RWPE2 (cell line): Measurements from ENCODE around the gene PLAC1.

Experiments used
- ATAC-seq: fragments of 200-7000 bp; cut with Tn5 transposase; 3 replicates; pipeline ENCODE4 v1.9.1; 2021; ENCODE audit warnings: low read depth
- DNase-seq: peaks from one replicate; pipeline ENCODE4 v3.0.0-alpha.2; 2020; ENCODE audit warnings: low spot score
- H3K27ac ChIP-seq: fragments of 450-650 bp; 2 replicates; pipeline ENCODE4 v1.5.1; 2017; ENCODE audit warnings: mild to moderate bottlenecking; ENCODE audit not compliant: poor library complexity, severe bottlenecking
- H3K27me3 ChIP-seq: fragments of 250-450 bp; sonication (Bioruptor Pico); 2 replicates; pipeline ENCODE4 v1.5.1; 2021; ENCODE audit warnings: mild to moderate bottlenecking, moderate library complexity; ENCODE audit not compliant: insufficient read depth, poor library complexity, severe bottlenecking
- H3K36me3 ChIP-seq: fragments of 250-450 bp; sonication (Bioruptor Pico); 2 replicates; pipeline ENCODE4 v1.5.1; 2020; ENCODE audit warnings: low read depth, mild to moderate bottlenecking, moderate library complexity
- H3K4me1 ChIP-seq: fragments of 250-450 bp; sonication (Bioruptor Pico); 2 replicates; pipeline ENCODE4 v1.5.1; 2021; ENCODE audit warnings: mild to moderate bottlenecking, moderate library complexity; ENCODE audit not compliant: insufficient read depth, poor library complexity, severe bottlenecking
- H3K4me3 ChIP-seq: fragments of 250-450 bp; sonication (Bioruptor Pico); 2 replicates; pipeline ENCODE4 v1.5.1; 2021; ENCODE audit warnings: mild to moderate bottlenecking, moderate library complexity; ENCODE audit not compliant: severe bottlenecking
- H3K9me3 ChIP-seq: fragments of 250-450 bp; sonication (Bioruptor Pico); 2 replicates; pipeline ENCODE4 v1.5.1; 2021; ENCODE audit warnings: mild to moderate bottlenecking, moderate library complexity; ENCODE audit not compliant: severe bottlenecking
- TF ChIP-seq, protein P1 (sequence below): fragments of 450-650 bp; IDR thresholded peaks from one replicate; pipeline ENCODE4 v1.5.1; 2017; ENCODE audit warnings: mild to moderate bottlenecking, moderate library complexity; ENCODE audit not compliant: poor library complexity, severe bottlenecking

PLAC1 gene

DNA sequence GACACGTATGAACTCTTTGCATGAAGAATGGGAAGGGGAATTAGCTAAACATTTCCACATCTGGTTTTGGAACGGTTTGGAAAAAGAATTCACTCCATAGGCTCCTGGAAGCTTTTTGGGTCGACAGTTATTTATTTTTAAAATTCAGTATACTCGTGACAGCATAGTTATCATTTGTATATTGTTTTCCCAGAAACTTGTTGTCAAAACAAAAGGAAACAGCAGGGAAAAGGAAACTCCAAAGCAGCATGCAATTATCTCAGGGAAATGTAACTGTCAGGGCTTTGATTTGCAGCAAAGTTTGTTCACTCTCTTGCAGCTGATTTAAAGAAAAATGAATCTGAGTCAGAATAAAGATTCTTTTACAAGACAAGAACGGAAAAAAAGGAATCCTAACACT, 86.5 kb downstream of the PLAC1 start:
- no peaks in the 10 kb centered on the region for H3K9me3 ChIP-seq
- no peaks in the 10 kb centered on the region for H3K27me3 ChIP-seq
- TF ChIP-seq, protein P1, sequence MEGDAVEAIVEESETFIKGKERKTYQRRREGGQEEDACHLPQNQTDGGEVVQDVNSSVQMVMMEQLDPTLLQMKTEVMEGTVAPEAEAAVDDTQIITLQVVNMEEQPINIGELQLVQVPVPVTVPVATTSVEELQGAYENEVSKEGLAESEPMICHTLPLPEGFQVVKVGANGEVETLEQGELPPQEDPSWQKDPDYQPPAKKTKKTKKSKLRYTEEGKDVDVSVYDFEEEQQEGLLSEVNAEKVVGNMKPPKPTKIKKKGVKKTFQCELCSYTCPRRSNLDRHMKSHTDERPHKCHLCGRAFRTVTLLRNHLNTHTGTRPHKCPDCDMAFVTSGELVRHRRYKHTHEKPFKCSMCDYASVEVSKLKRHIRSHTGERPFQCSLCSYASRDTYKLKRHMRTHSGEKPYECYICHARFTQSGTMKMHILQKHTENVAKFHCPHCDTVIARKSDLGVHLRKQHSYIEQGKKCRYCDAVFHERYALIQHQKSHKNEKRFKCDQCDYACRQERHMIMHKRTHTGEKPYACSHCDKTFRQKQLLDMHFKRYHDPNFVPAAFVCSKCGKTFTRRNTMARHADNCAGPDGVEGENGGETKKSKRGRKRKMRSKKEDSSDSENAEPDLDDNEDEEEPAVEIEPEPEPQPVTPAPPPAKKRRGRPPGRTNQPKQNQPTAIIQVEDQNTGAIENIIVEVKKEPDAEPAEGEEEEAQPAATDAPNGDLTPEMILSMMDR: no peak
- no peak for ATAC-seq
- H3K4me3 ChIP-seq: no peak overlapping the region
- DNase-seq: no peak
- peak overlapping the region; percentile 88 for H3K27ac ChIP-seq
- peaks cover 22% of the 10 kb centered on the region for H3K4me1 ChIP-seq
- H3K36me3 ChIP-seq: no peaks in the 10 kb centered on the region

DNA sequence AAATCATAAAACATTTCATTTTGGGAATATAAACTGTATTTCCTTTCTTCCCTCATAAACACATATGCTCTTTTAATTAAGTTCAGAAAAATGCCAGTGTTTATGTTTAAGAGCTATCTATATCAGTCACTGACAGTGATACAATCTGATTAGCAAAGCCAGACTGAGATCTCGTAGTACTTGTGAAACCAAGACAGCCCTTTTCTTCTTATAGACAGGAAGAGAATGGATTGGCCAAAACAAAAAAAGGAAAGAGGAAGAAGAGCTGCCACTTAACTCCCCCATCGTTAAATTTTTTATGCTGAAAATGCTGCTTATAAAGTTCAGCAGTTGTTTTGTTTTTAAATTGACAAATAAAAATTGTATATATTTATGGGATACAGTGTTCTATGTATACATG, 87.4 kb downstream of the PLAC1 start:
- DNase-seq (no peak), ATAC-seq (no peak)
- no peaks in the 10 kb centered on the region for H3K9me3 ChIP-seq
- TF ChIP-seq, protein P1: no peak
- peaks cover 22% of the 10 kb centered on the region for H3K4me1 ChIP-seq
- H3K27me3 ChIP-seq: no peaks in the 10 kb centered on the region
- H3K36me3 ChIP-seq: no peaks in the 10 kb centered on the region
- H3K4me3 ChIP-seq: no peak overlapping the region
- no peak overlapping the region for H3K27ac ChIP-seq

DNA sequence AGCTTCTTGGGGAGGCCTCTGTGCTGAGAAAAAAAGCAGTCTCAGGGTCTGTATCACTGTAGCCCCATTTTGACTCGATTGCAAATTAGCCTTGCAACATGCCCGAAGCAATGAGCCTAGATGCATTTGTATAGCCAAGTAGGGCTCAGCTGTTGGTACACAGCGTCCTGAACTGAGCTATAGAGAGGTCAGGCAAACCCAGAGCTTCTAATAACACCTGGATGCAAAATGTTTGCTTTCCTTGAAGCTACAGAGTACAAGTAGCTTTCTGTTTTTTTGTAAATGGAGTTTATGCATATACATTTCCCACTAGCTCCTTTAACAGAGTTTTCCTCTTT, 87.8 kb downstream of the PLAC1 start:
- Histone ChIP-seq H3K27me3 (no peaks in the 10 kb centered on the region), H3K4me3 (no peak overlapping the region), H3K27ac (no peak overlapping the region), H3K4me1 (peaks cover 22% of the 10 kb centered on the region), H3K9me3 (no peaks in the 10 kb centered on the region), H3K36me3 (no peaks in the 10 kb centered on the region)
- DNase-seq (no peak), ATAC-seq (no peak)
- TF ChIP-seq, protein P1: no peak

- ATAC-seq (no peak), DNase-seq (no peak)
- H3K36me3 ChIP-seq: no peaks in the 10 kb centered on the region
- no peak overlapping the region for H3K27ac ChIP-seq
- H3K27me3 ChIP-seq: no peaks in the 10 kb centered on the region
- TF ChIP-seq, protein P1: no peak
- no peak overlapping the region for H3K4me3 ChIP-seq
- peaks cover 22% of the 10 kb centered on the region for H3K4me1 ChIP-seq
- H3K9me3 ChIP-seq: no peaks in the 10 kb centered on the region
Observed at GRCh38 chrX:134569306-134569705, 89.0 kb downstream of the PLAC1 start.

DNA sequence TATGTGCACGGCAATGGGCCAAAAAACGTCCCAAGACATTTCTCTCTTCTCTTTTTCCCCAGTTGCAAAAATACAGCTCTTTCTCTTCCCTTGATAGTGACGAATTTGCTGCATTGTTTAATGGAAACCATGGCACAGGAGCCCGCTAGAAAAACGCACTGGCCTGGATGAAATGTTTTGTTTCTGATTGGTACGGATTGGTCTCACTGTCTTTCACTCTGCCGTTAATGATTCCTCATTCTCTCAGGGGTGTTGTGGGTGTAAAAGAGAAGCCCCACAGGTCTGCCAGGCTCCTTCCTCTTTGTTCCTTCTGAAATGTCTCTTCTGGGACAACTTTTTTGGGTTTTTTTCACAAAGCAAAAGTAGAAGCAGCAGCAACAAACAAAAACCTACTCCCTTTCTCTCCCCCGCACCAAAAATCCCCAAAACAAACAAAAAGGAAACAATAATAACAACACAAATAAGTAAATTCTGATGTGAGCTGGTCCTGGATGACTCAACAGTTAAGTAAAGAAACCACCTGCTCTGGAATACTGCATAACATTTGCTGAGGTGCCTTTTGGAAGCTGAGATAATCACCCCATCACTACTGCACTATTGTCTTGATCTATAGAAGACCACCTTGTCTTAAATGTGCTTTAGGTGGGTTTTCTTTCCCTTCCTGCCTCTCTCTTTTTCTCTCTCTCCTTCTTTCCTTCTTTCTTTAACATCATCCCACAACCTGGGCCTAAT, 89.8 kb downstream of the PLAC1 start:
- Histone ChIP-seq H3K27me3 (no peaks in the 10 kb centered on the region), H3K4me1 (peaks cover 13% of the 10 kb centered on the region), H3K27ac (no peak overlapping the region), H3K4me3 (no peak overlapping the region), H3K36me3 (no peaks in the 10 kb centered on the region), H3K9me3 (no peaks in the 10 kb centered on the region)
- TF ChIP-seq, protein P1: no peak
- DNase-seq (no peak), ATAC-seq (no peak)
